Activated T-helper 17 cell treated with anti-CD3 and anti-CD28 coated beads, Interleukin-2, amount 50 U/mL, for 72 hours (primary cell): Measurements from ENCODE around the gene FAT4. TPM values are rescaled to one million over a fixed set of nuclear protein-coding genes. Genes with fewer than 3 reads are reported as not detected.

Experiments used
- ATAC-seq: fragments of 150-1000 bp; cut with Tn5 transposase; replicated peaks from 2 replicates; pipeline ENCODE4 v1.10.0; 2021; ENCODE audit warnings: mild to moderate bottlenecking, moderate library complexity
- H3K27ac Mint-ChIP-seq: one replicate; pipeline ENCODE4 v1.8.0; 2022; ENCODE audit warnings: mixed read lengths
- H3K27me3 Mint-ChIP-seq: one replicate; pipeline ENCODE4 v1.8.0; 2022; ENCODE audit warnings: mixed read lengths
- H3K36me3 Mint-ChIP-seq: one replicate; pipeline ENCODE4 v1.8.0; 2022; ENCODE audit warnings: low read depth, mild to moderate bottlenecking, mixed read lengths
- H3K4me1 Mint-ChIP-seq: one replicate; pipeline ENCODE4 v1.8.0; 2022; ENCODE audit warnings: mixed read lengths
- H3K4me3 Mint-ChIP-seq: one replicate; pipeline ENCODE4 v1.8.0; 2022; ENCODE audit warnings: mild to moderate bottlenecking, mixed read lengths
- H3K9me3 Mint-ChIP-seq: one replicate; pipeline ENCODE4 v1.8.0; 2022; ENCODE audit warnings: mixed read lengths
- total RNA-seq, 2 donors: library from RNA; stranded (reverse); gene quantifications; one replicate each; pipeline ENCODE4 v1.2.3, GENCODE V29; 2022

Gene FAT4
- total RNA-seq, 2 donors from 2014 or later, result not detected

DNA sequence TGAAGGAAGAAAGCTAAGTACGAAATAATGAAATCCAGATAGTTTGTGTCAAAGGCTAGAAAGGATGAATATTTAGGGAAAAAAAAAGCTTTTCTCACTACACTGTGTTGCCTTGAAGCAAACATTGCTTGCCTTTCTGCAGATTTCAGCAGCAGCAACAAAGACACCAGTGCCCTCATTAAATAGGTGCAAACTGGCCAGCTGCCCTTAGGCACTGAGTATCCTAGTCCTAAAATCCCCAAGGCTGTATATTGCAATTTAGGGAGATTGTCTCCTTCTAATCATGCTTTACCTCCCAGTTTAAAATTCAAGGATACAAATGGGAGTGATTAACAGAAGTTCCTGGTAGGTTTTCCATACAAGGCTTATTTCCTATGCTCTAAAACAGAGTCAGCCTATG lies 8.6 kb upstream of the FAT4 start:
- Mint-ChIP-seq H3K4me3 (no peak overlapping the region), H3K36me3 (no peaks in the 10 kb centered on the region), H3K4me1 (no peaks in the 10 kb centered on the region), H3K27me3 (peaks cover 13% of the 10 kb centered on the region), H3K9me3 (no peaks in the 10 kb centered on the region), H3K27ac (no peak overlapping the region)
- ATAC-seq, result no peak

DNA sequence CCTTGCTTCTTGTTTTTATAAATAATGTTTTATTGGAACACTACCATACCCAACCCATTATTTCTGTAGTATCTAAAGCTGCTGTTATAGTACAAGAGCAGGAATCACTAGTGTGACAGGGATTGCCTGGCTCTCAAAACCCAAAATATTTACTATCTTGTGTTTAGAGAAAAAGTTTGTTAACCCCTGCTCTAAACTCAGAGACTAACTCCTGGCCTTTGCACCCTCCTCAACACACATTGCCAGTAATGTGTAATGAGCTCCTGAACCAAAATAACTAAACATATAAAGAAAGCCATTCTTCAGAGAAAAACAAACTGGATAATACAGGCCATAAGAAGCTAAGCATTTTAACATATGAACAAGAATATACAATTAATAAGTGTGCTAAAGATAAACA lies 8.2 kb upstream of the FAT4 start:
- Mint-ChIP-seq H3K27me3 (peaks cover 17% of the 10 kb centered on the region), H3K27ac (no peak overlapping the region), H3K4me1 (no peaks in the 10 kb centered on the region), H3K36me3 (no peaks in the 10 kb centered on the region), H3K9me3 (no peaks in the 10 kb centered on the region), H3K4me3 (no peak overlapping the region)
- no peak for ATAC-seq

DNA sequence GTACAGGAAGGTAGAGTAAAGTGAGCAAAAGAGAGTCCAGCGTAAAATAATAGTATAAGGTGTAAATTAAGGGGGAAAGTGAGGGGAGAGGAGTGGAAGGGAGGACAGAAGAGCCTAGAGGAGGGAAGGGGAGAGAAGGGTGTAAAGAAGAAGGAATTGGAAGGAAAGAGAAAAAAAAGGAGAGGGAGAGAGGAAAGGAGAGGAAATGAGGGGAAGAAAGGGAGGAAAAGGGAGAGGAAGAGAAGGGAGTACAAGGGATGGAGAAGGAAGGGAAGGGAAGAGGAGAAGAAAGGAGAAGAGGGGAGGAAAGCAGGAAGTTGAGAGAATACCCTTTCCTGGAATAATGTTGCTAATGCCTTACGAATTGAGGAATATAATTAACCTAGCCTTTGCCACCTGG lies 3.3 kb upstream of the FAT4 start:
- H3K4me1 Mint-ChIP-seq, result peaks cover 8% of the 10 kb centered on the region
- no peaks in the 10 kb centered on the region for H3K36me3 Mint-ChIP-seq
- no peak for ATAC-seq
- no peak overlapping the region for H3K4me3 Mint-ChIP-seq
- no peaks in the 10 kb centered on the region for H3K9me3 Mint-ChIP-seq
- H3K27ac Mint-ChIP-seq, result no peak overlapping the region
- H3K27me3 Mint-ChIP-seq, result peaks cover 45% of the 10 kb centered on the region

DNA sequence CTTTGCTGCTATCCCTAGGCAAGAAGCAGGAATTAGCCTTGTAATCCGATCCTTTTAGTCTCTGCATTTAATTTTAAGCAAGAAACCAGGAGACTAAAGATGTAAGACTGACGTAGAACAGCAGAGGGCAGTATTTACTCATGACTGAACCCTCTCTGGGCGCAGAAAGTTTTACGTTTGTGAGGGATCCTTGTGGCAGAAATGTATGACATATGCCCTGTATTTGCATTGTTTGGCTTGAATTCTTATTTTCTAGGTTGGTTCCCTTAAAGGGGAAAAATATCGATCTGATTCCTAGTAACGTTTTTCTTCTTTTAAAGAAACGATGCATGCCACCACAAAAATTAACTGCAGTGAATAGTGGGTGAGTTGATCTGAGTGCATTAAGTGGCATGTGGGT lies 1.3 kb upstream of the FAT4 start:
- no peak for ATAC-seq
- H3K4me3 Mint-ChIP-seq, result peak overlapping the region; percentile 77
- no peaks in the 10 kb centered on the region for H3K9me3 Mint-ChIP-seq
- H3K27me3 Mint-ChIP-seq, result peaks cover 55% of the 10 kb centered on the region
- peaks cover 11% of the 10 kb centered on the region for H3K4me1 Mint-ChIP-seq
- no peaks in the 10 kb centered on the region for H3K36me3 Mint-ChIP-seq
- H3K27ac Mint-ChIP-seq, result no peak overlapping the region

DNA sequence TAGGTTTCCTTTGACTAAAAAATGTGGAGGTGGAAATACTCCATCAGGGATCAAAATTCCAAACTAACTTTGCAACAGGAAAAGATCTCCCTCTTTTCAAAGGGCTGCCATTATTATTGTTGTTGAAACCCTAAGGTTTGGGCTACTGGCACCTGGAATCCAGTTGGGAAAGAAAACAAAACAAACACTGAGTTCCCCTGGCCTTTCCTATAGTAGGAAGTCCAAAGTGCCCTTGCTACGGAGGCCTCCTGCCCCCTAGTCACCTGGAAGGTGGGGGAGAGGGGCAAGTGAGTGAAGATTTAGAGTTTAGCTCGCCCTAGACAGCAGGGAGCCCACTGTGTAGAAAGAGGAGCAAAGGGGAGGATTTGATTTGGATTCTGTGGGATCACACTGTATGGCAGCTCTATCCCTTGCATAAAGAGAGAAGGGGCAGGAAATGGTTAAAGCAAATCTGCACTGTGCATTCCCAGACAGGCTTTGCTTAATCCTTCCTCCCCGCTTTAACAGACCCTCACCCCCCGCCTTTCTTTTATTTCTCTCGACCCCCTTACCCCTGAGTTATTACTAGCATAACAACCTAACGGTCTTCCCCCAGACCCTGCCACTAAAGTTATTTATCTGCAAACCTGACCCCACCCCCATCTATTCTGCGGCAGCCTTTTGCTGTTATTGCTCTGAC lies 627 bp upstream of the FAT4 start:
- Mint-ChIP-seq H3K27me3 (peaks cover 58% of the 10 kb centered on the region), H3K36me3 (no peaks in the 10 kb centered on the region), H3K27ac (no peak overlapping the region), H3K4me3 (peak overlapping the region; percentile 77), H3K4me1 (peaks cover 11% of the 10 kb centered on the region), H3K9me3 (no peaks in the 10 kb centered on the region)
- no peak for ATAC-seq

DNA sequence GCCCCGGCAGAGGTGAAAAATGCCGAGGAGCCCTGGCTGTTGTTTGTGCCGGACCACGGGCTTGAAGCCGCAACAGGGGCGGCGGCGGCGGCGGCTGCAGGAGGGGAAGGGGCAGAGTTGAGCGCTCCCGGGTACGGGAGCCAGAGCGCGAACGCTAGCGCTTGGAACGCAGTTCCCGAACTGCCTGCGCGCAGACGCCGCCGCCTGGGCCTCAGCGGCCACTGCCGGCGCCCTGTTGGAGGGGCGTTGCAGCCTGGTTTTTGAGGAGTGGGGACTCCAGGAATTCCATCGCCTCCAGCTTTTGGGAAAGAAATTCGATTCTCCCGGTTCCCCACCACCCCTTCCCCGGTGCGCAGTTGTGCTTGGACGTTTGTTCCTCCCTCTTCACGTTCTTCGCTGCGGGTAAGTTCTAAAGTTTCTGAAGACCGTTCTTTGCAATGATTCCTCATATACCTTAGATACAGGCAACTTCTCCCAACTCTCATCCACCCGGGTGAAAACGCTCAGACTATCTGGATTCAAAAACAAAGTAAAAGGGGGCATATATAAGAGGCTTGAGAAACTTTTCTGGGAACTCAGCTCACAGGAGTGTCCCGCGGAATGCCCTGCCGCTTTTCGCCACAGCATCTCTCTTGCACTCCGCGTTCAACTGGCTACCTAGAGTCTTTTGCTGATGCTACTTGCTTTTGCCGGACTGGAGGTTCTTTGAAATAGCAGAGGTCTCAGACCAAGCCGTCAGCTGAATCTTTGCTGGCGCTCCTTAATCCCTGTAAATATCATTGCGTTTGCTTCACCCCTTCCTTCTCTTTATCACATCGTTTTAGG lies 1.0 kb downstream of the FAT4 start:
- peaks cover 11% of the 10 kb centered on the region for H3K4me1 Mint-ChIP-seq
- peaks cover 53% of the 10 kb centered on the region for H3K27me3 Mint-ChIP-seq
- no peak for ATAC-seq
- H3K27ac Mint-ChIP-seq, result no peak overlapping the region
- no peaks in the 10 kb centered on the region for H3K36me3 Mint-ChIP-seq
- no peaks in the 10 kb centered on the region for H3K9me3 Mint-ChIP-seq
- peak overlapping the region; percentile 77 for H3K4me3 Mint-ChIP-seq

DNA sequence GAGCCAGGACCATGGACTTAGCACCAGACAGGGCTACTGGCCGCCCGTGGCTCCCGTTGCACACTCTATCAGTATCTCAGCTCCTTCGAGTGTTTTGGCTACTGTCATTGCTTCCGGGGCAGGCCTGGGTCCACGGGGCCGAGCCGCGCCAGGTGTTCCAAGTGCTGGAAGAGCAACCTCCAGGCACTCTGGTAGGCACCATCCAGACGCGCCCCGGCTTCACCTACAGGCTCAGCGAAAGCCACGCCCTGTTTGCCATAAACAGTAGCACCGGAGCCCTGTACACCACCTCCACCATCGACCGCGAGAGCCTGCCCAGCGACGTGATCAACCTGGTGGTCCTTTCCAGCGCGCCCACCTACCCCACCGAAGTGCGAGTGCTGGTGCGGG lies 1.6 kb downstream of the FAT4 start:
- H3K36me3 Mint-ChIP-seq, result no peaks in the 10 kb centered on the region

DNA sequence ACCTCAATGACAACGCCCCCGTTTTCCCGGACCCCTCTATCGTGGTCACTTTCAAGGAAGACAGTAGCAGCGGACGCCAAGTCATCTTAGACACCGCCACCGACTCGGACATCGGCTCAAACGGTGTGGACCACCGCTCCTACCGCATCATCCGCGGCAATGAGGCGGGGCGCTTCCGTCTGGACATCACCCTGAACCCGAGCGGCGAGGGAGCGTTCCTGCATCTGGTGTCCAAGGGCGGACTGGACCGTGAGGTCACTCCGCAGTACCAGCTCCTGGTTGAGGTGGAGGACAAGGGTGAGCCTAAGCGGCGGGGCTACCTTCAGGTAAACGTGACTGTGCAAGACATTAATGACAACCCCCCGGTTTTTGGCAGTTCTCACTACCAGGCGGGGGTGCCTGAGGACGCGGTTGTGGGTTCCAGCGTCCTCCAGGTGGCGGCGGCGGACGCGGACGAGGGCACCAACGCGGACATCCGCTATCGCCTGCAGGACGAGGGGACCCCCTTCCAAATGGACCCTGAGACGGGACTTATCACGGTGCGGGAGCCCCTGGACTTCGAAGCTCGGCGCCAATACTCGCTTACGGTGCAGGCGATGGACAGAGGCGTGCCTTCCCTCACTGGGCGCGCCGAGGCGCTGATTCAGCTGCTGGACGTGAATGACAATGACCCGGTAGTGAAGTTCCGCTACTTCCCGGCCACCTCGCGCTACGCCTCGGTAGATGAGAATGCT lies 2.2 kb downstream of the FAT4 start:
- Mint-ChIP-seq H3K4me3 (peak overlapping the region; percentile 77), H3K27ac (no peak overlapping the region), H3K27me3 (peaks cover 46% of the 10 kb centered on the region), H3K36me3 (no peaks in the 10 kb centered on the region), H3K9me3 (no peaks in the 10 kb centered on the region), H3K4me1 (peaks cover 11% of the 10 kb centered on the region)
- ATAC-seq, result no peak

More for the DNA sequence above, 1.6 kb downstream of the FAT4 start:
- no peak for ATAC-seq
- Mint-ChIP-seq H3K27me3 (peaks cover 48% of the 10 kb centered on the region), H3K27ac (no peak overlapping the region), H3K4me3 (peak overlapping the region; percentile 77), H3K4me1 (peaks cover 11% of the 10 kb centered on the region), H3K9me3 (no peaks in the 10 kb centered on the region)

DNA sequence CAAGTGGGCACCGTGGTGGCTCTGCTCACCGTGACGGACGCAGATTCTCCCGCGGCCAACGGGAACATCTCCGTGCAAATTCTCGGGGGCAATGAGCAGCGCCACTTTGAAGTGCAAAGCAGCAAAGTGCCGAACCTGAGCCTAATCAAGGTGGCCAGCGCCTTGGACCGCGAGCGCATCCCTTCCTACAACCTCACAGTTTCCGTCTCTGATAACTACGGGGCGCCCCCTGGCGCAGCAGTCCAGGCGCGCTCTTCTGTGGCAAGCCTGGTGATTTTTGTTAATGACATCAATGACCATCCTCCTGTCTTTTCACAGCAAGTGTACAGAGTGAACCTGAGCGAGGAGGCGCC lies 2.7 kb downstream of the FAT4 start:
- no peak for ATAC-seq
- H3K27me3 Mint-ChIP-seq, result peaks cover 43% of the 10 kb centered on the region
- H3K27ac Mint-ChIP-seq, result no peak overlapping the region
- H3K4me1 Mint-ChIP-seq, result peaks cover 11% of the 10 kb centered on the region
- H3K36me3 Mint-ChIP-seq, result no peaks in the 10 kb centered on the region
- H3K9me3 Mint-ChIP-seq, result no peaks in the 10 kb centered on the region
- no peak overlapping the region for H3K4me3 Mint-ChIP-seq

DNA sequence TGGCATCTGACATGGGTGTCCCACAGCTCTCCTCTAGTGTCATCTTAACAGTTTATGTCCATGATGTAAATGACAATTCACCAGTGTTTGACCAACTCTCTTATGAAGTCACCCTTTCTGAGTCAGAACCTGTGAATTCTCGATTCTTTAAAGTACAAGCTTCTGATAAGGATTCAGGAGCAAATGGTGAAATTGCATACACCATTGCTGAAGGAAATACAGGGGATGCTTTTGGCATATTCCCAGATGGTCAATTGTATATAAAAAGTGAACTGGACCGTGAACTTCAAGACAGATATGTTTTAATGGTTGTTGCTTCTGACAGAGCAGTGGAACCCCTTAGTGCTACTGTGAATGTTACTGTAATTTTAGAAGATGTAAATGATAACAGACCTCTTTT lies 4.6 kb downstream of the FAT4 start:
- no peaks in the 10 kb centered on the region for H3K9me3 Mint-ChIP-seq
- H3K4me3 Mint-ChIP-seq, result no peak overlapping the region
- H3K4me1 Mint-ChIP-seq, result peaks cover 11% of the 10 kb centered on the region
- H3K36me3 Mint-ChIP-seq, result no peaks in the 10 kb centered on the region
- peaks cover 35% of the 10 kb centered on the region for H3K27me3 Mint-ChIP-seq
- no peak for ATAC-seq
- no peak overlapping the region for H3K27ac Mint-ChIP-seq

DNA sequence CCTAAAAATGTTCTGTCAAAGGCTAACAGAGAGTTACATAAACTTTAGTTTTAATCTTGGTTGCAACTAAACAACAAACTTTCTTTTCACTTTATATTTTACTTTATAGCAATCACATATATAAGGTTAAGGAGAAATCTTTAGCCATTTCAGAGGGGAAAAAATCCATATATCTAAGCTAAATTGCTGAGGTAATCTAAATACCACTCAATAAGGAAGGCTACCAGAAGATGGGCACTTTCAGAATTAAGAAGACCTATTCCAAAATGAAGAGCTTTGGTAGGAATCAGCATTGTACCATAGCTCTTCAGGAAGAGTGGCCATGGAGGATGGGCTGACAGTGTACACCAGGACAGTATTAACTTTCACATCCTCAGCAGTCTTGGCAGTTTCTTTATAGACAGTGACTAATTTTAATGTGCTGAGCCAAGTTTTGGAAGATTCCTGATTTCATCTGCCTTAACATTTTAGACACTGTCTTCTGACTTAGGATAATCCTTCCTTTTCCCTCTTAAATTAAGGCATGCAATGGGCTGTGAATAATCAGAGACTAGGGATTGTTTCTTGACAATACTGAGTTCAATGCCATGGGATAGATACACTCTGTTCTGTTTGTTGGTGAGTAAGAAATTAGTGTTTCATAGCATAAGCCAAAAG lies 7.1 kb downstream of the FAT4 start:
- H3K27ac Mint-ChIP-seq, result no peak overlapping the region
- H3K4me1 Mint-ChIP-seq, result no peaks in the 10 kb centered on the region
- no peak for ATAC-seq
- H3K27me3 Mint-ChIP-seq, result peaks cover 16% of the 10 kb centered on the region
- no peaks in the 10 kb centered on the region for H3K9me3 Mint-ChIP-seq
- H3K4me3 Mint-ChIP-seq, result no peak overlapping the region
- no peaks in the 10 kb centered on the region for H3K36me3 Mint-ChIP-seq

DNA sequence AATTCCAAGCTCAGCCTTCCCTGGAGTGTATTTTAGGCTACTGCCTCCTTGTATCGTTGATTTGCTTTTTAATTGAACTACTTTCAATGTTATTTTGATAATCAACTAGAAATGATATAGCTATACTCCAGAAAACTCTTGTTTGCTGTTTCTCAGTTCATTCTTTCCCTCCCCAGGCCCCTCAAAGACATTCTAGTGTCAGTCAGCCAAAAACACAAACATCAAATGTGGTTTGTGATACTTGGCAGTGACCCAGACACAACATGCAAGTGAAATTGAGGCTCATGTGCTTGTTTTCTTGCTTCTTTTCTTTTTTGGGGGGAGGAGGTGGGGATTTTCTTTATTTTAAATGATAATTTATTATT lies 7.6 kb downstream of the FAT4 start:
- Mint-ChIP-seq H3K36me3 (no peaks in the 10 kb centered on the region), H3K27ac (no peak overlapping the region), H3K27me3 (peaks cover 15% of the 10 kb centered on the region), H3K9me3 (no peaks in the 10 kb centered on the region), H3K4me3 (no peak overlapping the region), H3K4me1 (no peaks in the 10 kb centered on the region)
- ATAC-seq, result no peak

DNA sequence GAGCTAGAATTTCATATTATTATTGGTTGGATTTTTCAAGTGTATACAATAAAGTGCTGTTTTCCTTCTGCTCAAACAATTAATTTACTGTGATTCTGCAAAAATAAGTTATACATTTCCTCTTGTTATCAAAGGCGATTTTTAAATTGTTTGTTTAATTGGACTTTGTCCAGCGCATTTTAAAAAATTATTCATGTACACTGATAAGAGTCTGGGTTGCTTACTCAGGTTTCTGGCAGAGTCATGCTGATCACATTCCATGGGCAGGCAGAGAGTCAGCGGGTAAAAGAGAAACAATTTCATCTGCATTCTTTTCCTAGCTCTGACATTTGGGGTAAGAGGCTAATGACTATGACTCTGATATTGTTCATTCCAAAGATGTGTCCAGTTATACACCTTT lies 8.9 kb downstream of the FAT4 start:
- H3K36me3 Mint-ChIP-seq, result no peaks in the 10 kb centered on the region
- H3K27ac Mint-ChIP-seq, result no peak overlapping the region
- H3K27me3 Mint-ChIP-seq, result peaks cover 2% of the 10 kb centered on the region
- H3K4me3 Mint-ChIP-seq, result no peak overlapping the region
- no peaks in the 10 kb centered on the region for H3K9me3 Mint-ChIP-seq
- no peaks in the 10 kb centered on the region for H3K4me1 Mint-ChIP-seq
- no peak for ATAC-seq

DNA sequence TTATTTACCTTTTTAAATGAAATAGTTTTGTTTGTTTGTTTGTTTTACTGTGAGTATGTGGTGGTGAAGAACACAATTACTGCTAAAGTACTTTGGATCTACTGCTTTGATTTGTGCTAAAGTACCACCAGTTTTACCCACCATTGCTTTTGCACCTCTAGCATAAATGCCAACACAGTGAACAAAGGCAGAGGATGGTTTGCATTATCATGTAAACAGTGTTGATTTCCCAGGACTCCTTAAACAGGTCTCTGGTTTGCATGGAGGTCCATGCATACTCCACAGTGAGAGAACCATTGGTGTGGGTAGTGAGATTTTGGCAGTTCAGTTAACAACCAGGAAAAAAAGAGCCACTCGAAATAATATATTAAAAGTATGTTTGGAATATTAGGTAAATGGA lies 11.0 kb downstream of the FAT4 start:
- Mint-ChIP-seq H3K4me1 (no peaks in the 10 kb centered on the region), H3K36me3 (no peaks in the 10 kb centered on the region), H3K27me3 (no peaks in the 10 kb centered on the region), H3K27ac (no peak overlapping the region), H3K4me3 (no peak overlapping the region), H3K9me3 (no peaks in the 10 kb centered on the region)
- ATAC-seq, result no peak
